Activated CD4-positive, CD25-positive, alpha-beta regulatory T cell treated with anti-CD3 and anti-CD28 coated beads, Interleukin-2, amount 50 U/mL, for 72 hours (primary cell): ENCODE measurements around the gene ANGPTL2.

Experiments
- DNase-seq: peaks from one replicate; pipeline ENCODE4 v3.0.0; 2021

The ANGPTL2 gene

GRCh38 chr9:127074561-127075548 lies 47.6 kb downstream of the ANGPTL2 start:
- DNase-seq = no peak

GRCh38 chr9:127067603-127068220 lies 54.7 kb downstream of the ANGPTL2 start:
- no peak for DNase-seq

GRCh38 chr9:127066851-127067136 lies 55.6 kb downstream of the ANGPTL2 start:
- no peak for DNase-seq

- no peak for DNase-seq
These were observed 56.2 kb downstream of the ANGPTL2 start for GRCh38 chr9:127066060-127066850.

- DNase-seq = no peak
These were observed 56.8 kb downstream of the ANGPTL2 start for GRCh38 chr9:127065592-127065991.

- DNase-seq = no peak
These were observed 58.1 kb downstream of the ANGPTL2 start for GRCh38 chr9:127064335-127064734.

GRCh38 chr9:127061411-127061810 lies 61.0 kb downstream of the ANGPTL2 start:
- DNase-seq = no peak

GRCh38 chr9:127059765-127060361 lies 62.6 kb downstream of the ANGPTL2 start:
- no peak for DNase-seq

- DNase-seq = no peak
These were observed 63.4 kb downstream of the ANGPTL2 start for GRCh38 chr9:127059030-127059429.

GRCh38 chr9:127058645-127059021 lies 63.8 kb downstream of the ANGPTL2 start:
- no peak for DNase-seq

GRCh38 chr9:127058011-127058644 lies 64.3 kb downstream of the ANGPTL2 start:
- DNase-seq = no peak

GRCh38 chr9:127056446-127056845 lies 66.0 kb downstream of the ANGPTL2 start:
- no peak for DNase-seq

- DNase-seq = no peak
These were observed 66.6 kb downstream of the ANGPTL2 start for GRCh38 chr9:127055745-127056402.

- DNase-seq = no peak
These were observed 68.5 kb downstream of the ANGPTL2 start for GRCh38 chr9:127053960-127054359.

GRCh38 chr9:127053057-127053821 lies 69.2 kb downstream of the ANGPTL2 start:
- DNase-seq = no peak

GRCh38 chr9:127051881-127052595 lies 70.4 kb downstream of the ANGPTL2 start:
- DNase-seq = no peak

GRCh38 chr9:127050591-127051001 lies 71.8 kb downstream of the ANGPTL2 start:
- DNase-seq = no peak

GRCh38 chr9:127050152-127050551 lies 72.3 kb downstream of the ANGPTL2 start:
- DNase-seq = no peak

- no peak for DNase-seq
These were observed 72.9 kb downstream of the ANGPTL2 start for GRCh38 chr9:127049581-127049980.

- no peak for DNase-seq
These were observed 73.4 kb downstream of the ANGPTL2 start for GRCh38 chr9:127049044-127049443.

GRCh38 chr9:127047971-127048370 lies 74.5 kb downstream of the ANGPTL2 start:
- DNase-seq = no peak
